Activated CD8-positive, alpha-beta memory T cell treated with anti-CD3 and anti-CD28 coated beads, Interleukin-2, amount 50 U/mL, for 4 hours (primary cell): Measurements from ENCODE around the gene EFCAB8.

Experiments
- DNase-seq: peaks from one replicate; pipeline ENCODE4 v3.0.0-alpha.2; 2020

EFCAB8 gene

GRCh38 chr20:33009214-33010132 lies 150.8 kb downstream of the EFCAB8 start:
- DNase-seq = no peak

GRCh38 chr20:33010133-33010504 lies 151.4 kb downstream of the EFCAB8 start:
- DNase-seq = no peak

GRCh38 chr20:33010674-33011449 lies 152.1 kb downstream of the EFCAB8 start:
- DNase-seq = no peak
